NCI-H345 (cell line): ENCODE results near the gene TSPOAP1.
A peak's percentile ranks its signal among the peaks of the same experiment; 100 is the strongest.

Experiments
- DNase-seq: peaks from one replicate; lab custom pipeline; 2025; lab: John Stamatoyannopoulos, UW

TSPOAP1 gene

DNA sequence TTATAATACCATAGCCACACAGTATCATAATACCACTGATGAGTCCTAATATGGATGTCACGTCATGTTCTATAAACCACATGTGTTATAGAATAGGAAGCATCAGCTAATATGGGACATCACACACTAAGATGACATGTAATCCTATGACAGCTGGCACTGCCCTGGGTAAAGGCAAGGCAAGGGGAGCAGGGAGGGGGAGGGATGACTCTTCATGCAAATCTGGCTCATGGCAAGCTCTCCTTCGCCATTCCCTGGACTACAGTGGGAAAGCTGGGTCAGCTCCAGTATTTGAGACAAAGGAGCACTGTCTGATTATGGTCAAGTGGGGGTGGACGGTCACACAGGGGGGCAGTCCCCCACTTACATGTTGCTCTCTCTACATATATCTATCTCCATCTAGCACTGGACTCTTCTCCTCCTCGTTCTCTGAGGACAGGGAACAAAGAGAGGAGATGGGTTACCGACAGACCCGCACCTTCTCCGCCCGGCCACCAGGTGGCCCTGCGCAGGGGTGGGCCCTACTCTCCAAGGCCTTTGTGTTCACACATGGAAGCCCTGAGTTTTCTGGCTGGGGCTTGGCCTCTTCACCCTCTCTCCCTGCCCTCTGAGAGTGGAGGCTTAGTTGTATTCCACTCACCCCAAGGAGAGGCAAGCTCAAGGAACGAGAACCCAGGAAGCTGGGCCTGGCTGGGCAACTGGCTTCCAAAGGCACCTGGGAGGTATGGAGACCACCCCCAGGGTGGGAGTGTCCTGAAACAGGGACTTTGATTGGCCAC is 24.4 kb downstream of the TSPOAP1 start:
- DNase-seq = peak; percentile 31

DNA sequence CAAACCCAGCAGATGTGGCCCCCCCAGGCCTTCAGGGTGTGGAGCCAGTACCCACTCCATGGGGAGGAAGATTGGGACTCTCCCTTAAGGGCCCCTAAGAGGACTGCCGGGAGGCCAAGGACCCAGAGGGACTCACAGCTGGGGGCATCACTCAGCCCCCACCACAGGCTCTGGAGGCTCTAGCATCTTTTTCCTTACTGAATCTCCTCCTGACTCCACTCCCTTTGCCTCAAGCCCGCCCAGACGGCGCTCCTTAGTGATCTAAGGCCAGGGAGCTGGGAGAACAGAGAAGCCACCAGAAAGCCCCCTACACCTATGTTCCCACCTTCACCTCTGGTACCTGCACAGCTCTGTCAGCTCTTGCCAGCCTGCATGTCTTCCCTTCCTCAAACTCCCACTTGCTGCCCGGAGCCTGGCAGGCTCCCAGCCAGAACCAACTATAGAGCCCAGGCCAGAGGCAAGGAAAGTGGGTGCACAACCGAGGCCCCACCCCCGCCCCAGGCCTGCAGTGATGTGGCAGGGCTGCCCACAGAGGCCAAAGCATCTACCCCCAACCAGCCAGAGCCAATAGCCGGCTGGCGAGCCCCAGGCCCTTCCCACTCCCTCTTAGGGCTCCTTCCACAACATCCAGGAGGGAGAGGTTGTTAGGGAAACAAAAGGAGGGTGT is 25.5 kb downstream of the TSPOAP1 start:
- DNase-seq = no peak

DNA sequence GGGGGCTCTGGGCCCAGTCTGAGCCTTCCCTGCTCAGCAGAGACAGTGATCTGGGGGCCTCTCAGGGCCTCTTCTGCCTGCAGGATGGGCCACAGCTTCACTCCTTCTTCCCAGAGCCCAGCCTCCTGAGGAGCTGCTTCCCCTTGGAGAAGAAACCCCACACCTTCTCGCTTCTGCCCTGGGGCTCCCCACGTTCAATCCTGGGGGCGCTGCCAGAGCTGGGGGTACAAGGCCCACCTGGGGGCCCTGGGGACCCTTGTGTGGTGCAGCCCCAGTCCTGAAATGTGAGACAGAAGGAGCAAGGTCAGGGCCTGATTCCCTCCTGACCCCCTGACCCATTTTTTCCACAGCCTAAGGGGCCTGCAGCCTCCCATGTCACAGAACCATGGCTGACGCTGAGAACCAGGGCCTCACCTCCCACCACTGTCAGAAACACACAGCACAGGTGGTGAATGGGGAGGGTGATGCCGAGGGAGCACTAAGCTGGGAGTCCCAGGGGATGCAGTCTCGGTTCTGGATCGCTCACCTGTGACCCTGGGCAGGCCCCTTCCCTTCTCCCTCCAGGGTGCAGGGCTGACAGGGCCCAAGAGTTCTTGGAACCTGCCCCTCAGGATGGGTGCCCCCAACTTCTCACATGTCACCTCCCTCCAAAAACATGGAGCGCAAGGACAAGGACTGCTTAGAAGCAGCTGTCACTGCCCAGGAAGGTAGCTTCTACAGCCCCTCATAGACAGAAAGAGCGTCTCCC is 26.2 kb downstream of the TSPOAP1 start:
- no peak for DNase-seq

DNA sequence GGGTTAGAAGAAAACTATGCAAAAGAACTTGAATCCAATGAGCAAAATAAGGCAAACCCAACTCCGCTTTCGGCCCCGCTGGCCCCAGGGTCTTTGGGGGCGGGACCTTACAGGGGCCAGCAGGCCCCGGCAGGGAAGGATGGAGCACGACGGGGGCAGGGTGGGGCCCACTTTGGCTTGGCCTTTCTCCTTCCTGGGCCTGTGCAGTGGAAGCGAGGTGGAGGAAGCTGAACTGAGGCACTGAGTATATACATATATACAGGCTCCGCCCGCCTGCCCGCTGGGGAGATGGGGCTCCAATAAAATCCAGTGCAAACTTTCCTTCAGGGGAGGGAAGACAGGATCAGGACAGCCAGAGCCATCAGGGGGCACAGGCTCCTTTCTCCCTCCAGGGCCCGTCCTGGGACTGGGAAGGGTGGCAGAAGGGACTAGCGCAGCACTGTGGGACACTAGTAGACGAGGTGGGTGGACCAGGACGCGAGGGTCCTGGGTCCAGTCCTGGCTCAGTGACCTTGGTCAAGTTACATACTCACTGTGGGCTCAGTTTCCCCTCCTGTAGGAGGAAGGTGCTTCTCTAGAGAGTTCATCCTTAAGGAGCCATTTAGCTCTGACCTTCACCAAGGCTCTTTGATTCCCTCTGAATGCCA is 27.0 kb downstream of the TSPOAP1 start:
- DNase-seq = no peak

DNA sequence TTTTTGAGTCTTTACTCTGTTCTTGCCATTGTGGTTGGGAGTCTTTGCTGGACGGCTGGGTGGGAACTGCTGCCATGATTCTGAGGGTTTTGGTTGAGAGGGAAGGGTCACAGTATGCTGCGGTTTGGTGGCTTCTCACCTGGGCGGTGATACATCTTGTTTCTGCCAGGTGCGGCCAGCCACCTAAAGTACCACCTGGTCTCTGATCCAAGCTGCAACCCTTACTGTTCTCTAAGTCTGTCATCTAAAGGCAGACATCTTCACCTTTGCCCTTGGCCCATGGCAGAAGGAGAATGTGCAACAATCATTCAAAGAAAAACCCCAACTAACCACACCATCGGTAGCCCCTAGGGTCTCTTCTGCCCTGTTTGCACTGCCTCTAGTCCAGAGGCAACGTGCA is 28.3 kb downstream of the TSPOAP1 start:
- DNase-seq = no peak

DNA sequence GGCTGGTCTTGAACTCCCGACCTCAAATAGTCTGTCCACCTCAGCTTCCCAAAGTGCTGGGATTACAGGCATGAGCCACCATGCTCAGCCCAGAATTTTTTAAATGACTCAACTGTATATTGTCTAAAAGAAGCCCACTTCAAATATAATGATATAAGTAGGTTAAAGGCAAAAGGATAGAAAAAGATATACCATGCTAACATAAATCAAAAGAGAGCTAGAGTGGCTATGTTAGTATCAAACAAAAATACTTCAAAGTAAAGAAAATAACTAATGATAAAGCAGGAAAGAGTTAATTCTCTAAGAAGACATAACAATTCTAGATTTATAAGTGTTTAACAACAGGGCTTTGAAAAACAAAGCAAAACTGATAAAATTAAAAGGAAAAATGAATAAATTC is 34.6 kb downstream of the TSPOAP1 start:
- DNase-seq = no peak

DNA sequence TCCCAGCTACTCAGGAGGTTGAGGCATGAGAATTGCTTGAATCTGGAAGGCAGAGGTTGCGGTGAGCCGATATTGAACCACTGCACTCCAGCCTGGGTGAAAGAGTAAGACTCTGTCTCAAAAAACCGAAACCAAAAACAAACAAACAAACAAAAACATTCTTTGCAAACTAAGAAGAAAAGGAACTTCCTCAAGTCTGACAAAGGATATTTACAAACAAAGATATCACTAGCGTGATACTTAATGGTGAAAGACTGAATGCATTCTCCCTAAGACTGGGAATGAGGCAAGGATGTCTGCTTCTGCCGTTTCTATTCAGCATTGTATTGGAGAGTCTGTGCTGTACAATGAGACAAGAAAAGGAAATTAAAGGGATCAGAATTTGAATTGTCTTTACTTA is 37.3 kb downstream of the TSPOAP1 start:
- DNase-seq = no peak

DNA sequence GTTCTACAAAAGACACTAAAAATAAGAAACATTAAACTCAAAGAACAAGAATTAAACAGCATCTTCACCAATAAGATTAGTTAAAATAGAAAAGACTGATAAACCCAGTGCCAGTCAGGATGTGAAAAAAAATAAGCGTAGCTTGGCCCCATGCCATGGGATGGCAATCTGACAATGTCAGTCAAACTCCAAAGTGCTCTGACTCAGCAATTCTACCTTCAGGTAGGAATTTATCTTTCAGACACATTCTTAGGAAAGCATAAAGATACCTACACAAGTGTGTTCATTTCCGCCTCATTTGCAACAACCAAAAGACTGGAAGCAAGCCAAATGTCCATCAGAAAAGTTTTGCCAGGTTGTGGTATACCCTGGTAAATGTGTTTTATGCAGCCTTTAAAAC is 38.7 kb downstream of the TSPOAP1 start:
- peak; percentile 16 for DNase-seq

DNA sequence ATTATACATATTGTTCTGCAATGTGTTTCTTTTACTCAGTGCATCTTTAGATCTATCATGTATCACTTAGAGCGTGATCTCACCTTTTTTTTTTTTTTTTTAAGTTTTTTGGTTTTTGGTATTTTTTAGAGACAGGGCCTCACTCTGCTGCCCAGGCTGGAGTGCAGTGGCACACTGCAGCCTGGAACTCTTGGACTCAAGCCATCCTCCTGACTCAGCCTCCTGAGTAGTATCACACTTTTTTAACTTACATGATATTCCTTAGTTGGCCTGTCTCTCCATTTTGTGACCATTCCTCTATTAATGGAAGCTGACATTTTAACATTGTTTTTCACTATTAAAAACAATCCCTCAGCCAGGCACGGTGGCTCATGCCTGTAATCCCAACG is 43.2 kb downstream of the TSPOAP1 start:
- DNase-seq = no peak

DNA sequence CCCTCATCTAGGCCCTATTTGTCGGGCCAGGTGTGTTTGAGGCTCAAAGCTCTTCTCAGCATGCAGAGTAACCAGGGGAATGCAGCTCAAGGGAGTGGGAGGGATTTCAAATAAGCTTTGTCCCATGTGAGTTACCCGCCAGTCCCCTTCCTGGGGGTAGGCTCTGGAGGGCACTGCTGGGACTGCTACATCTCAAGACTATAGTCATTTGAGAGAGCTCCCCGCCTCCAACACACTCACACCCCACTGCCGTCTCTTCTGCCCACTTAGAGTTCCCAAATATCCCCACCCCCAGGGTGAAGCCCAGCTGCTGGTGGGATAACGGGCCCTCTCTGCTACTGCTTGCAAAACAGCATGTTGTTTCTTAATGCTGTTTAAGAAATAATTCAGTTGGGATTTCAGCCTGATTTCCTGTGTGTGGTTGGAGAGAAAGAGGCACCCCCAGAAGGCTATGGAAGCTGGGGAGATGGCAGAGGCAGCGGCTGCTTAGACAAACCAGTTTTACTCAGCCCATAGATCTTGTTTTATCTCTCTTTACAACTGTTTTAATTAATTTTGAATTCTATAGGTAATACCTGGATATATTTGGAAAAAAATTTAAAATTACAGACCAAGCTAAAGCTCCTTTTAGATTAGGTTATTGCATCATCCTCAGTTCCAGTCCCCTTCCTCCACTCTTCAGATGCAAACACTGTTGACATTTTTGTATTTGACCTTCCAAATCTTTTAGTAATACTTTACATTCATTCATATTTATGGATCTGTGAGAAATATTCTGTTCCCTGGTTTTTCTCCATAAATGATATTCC is 43.8 kb downstream of the TSPOAP1 start:
- no peak for DNase-seq

DNA sequence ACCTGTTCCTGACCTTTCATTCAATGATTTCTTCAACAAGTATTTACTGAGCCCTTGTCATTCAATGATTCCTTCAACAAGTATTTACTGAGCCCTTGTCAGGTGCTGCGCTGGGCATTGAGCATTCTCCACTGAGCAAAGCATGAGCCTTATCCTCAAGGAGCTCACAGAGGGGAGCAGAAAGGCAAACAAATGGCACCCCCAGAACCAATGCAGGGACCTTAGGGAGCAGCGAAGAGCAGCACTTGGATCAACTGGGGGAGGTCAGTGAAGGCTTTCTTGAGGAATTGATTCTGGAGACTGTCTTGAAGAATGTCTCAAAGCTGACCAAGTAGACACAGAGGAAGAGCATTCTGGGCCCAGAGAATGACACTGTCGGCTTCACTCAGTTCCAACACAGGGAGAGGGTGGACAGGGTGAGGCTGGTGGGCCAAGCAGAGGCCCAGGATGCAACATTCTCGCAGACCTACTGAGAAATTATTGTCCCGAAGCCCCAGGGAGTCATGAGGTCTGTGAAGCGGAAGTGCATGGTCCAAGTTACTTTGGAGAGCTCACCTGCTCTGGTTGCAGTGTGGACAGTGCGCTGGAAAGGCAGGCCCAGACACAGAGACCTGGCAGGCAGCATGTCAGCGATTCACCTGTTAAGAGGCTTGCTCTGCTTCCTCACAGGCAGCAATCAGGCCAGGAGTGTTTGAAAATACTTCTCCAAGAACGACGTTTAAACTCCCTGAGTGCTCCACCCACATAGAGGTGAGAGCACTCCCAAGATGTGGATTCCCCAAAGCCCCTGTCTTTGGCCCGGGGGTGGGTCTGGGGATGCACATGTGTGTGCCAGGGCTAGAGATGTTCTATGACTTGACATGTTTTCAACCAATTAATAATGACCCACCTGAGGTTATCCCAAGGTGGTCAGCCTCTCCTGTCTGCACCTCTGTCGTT is 44.7 kb downstream of the TSPOAP1 start:
- no peak for DNase-seq

DNA sequence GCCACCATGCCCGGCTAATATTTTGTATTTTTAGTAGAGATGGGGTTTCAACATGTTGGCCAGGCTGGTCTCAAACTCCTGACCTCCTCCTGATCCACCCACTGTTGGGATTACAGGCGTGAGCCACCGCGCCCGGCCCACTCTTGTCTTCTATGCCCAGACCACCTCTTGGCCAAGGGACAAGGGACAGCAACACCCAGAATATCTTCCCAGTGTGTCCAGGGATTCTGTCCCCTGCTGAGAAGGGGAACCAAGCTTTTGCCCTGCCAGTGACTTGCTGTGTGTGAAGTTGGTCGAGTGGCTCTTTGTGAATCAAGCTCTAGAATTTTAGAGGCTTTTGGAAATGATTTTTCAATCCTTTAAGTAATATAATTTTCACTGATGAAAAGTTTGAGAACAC is 46.2 kb downstream of the TSPOAP1 start:
- DNase-seq = no peak

DNA sequence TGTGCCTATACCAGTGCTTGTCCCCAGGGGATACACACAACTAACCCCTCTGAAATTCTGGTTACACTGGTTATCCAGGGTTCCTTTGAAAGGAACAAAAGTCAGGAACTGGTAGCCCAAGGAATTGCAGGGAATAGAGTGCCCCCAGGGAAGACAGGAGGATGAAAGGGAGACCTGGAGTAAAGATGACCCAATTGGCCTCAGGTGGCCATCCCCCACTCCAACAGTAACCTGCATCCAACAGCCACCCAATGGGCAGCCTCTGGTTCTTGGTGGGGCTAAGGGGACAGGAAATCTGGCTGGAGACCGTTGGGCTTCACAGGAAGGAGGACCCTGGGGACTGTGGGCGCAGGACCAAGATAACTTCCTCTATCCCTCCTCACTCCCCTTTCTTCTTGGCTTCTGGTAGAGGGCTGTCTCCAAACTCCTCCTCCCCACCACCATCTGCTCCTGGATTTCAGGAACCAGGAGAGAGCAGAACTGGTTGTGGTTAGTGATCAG is 47.0 kb downstream of the TSPOAP1 start:
- no peak for DNase-seq

DNA sequence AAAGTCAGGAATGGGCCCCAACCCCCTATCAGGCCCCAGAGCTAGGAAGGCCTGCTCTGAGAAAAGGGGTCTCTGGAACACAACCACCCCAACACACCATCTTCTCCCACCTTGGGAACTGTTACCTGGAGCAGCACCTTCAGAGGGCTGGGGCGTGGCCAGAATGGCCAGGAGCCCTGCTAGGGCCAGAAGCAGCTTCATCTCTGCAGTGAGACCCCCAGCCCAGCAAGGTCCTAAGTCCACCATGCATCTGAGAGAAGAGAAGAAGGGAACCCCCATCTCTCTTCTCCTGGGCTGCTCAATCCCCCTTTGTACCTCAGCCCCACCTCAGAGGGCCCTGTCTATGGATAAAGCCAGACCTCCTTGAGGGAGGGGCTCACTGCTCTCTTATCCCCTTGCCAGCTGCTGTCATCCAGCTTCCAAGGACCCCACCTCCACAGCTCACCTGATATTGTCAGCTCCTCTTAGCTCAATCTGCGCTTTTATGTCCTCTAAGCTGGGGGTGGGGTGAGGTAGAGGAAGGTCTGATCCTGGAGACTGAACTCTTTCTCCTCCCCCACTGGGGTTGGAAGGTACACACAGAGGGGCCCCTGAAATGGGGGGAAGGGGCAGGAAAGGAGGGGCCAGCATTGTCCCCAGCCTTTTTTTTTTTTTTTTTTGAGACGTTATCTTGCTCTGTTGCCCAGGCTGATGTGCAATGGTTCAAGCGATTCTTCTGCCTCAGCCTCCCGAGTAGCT is 47.9 kb downstream of the TSPOAP1 start, which contains the start of gene MPO:
Gene MPO, minus strand, starts transcription at position 456 of the 738 bp plus-strand sequence. Its CDS starts 177 bp downstream, at position 279.
- DNase-seq = no peak

DNA sequence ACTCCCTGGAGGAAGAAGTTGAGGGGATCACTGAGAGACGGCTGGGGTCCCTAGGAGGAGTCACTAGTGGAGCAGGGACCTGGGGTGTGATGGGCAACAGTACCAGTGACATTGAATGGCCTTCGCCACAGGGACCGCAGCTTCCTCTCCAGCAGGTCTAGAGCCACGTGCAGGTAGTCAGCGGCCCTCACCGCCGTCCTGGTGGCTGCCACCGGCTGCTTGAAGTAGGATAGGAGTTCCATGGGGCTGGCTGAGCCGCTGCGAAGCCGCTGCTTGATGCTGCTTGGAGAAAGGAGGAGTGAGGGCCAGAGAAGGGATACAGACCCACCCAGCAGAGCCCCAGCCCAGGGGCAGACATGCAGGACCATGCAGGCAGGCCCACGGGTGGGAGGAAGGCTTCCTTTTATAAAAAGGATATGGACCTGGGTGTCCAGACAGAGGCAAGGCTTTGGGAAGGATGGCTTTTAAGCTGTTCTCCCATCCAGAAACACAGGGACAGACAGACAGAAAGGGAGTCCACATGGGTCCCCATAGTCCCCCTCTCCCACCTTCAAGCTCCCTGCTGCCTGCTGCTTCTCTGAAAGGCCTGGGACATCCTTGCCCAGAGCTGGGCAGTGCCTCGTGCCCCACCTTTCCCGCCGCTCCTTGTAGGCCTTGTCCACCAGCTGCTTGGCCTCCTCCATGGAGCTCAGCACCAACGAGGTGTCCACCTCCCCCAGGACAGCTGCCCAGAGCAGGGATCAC is 48.7 kb downstream of the TSPOAP1 start:
- DNase-seq = no peak

DNA sequence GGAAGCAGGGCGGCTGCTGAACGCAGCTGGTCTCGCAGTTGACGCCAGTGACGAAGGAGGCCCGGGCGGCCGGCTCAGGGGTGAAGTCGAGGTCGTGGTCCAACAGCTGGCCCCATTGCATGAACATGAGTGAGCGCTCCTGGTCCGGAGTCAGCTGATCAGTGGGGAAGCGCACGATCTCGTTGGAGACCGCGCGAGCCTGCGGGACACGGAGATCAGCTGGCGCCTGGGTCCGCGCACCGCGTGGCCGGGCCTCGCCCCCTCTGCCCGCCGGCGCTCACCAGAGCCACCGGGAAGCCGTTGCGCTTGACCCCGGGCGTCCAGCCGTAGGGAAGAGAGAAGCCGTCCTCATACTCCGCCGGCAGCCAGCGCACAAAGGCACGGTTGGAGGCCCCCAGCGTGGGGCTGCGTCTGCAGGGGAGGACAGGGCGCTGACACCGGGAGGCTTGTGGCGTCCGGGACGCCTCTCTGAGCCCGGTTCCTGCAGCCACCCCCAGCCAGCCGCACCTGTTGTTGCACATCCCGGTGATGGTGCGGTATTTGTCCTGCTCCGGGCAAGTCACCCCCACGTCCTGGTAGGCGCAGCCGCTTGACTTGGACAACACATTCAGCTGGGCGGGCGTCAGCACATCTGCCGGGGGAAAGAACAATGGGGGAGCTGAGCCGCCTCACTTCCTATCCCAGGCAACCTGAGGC is 49.4 kb downstream of the TSPOAP1 start:
- no peak for DNase-seq

DNA sequence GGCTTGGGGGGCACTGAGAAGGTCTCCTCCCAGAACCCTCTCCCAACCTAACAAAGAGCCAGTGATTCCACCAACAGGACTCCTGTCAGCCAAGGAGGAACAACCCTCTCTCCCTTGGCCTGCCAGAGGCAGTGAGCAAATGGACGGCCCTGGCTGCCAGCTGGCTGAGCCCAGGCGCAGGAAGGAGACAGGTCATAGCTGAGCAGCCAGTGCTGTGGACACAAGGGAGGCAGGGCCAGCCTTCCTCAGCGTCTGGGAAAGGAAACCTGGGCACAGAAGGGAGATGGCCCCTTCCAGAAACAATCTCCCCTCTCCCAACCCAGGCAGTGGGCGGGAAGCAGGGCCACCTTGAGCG is 50.0 kb downstream of the TSPOAP1 start:
- DNase-seq = no peak
